Measurements from ENCODE around the gene BICD1.
A peak's percentile ranks its signal among the peaks of the same experiment; 100 is the strongest.

Gene BICD1

DNA sequence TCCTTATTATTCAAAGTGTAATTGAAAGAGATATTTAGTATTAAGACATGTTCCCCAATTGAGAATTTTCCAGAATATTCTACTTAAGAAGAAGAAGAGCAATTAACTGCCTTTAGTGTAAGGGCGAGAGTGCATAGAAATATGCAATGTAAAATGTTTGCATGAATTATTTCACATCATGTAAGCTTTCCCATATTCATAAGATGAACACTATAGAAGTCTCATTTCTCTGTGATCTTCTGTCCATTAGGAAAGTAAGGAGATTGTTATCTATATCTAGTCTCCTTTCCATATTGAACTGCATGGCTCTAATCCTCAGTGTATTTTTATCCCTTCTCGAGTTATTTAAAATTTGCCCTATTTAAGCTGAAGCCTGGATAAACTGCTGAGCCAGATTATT, 275.6 kb downstream of the BICD1 start:
- Histone ChIP-seq H2AFZ (ENCODE audit: low read depth, low read length) (no peak overlapping the region), H3K9me3 (ENCODE audit: low read length) (no peaks in the 10 kb centered on the region)

GRCh38 chr12:32390572-32391219, 284.0 kb downstream of the BICD1 start:
- no peaks in the 10 kb centered on the region for H3K27me3 ChIP-seq (ENCODE audit: insufficient read depth, low read length)
- H2AFZ ChIP-seq (ENCODE audit: low read depth, low read length), result no peak overlapping the region
- H3K4me3 ChIP-seq (ENCODE audit: low read length), result no peak overlapping the region
- H3K36me3 ChIP-seq (ENCODE audit: insufficient read depth, low read length), result no peaks in the 10 kb centered on the region
- H3K9me3 ChIP-seq (ENCODE audit: low read length), result no peaks in the 10 kb centered on the region
- H3K4me1 ChIP-seq (ENCODE audit: insufficient read depth, low read length), result no peaks in the 10 kb centered on the region

More for the DNA sequence above, 275.6 kb downstream of the BICD1 start:
- no peaks in the 10 kb centered on the region for H3K4me1 ChIP-seq (ENCODE audit: insufficient read depth, low read length)
- H3K27me3 ChIP-seq (ENCODE audit: insufficient read depth, low read length), result no peaks in the 10 kb centered on the region
- H3K36me3 ChIP-seq (ENCODE audit: insufficient read depth, low read length), result no peaks in the 10 kb centered on the region
- H3K4me3 ChIP-seq (ENCODE audit: low read length), result no peak overlapping the region

DNA sequence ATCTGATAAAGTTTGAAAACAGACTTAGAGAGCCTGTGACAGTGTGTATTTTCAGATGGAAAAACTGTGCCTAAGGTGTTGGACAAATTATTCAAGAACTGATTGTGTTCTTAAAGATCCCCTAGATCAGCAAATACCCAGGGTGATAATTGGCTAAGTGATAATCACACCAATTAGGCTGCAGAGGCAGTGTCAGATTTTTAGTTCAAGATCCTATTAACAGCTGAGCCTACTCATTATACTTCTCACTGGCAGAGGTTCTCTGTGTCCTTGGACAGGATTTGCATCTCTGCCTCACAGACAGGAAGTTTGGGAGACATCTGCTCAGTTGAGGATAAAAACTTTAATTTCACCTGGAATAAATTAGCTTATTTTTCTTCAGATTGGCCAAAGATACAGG, 288.4 kb downstream of the BICD1 start:
- Histone ChIP-seq H3K36me3 (ENCODE audit: insufficient read depth, low read length) (no peaks in the 10 kb centered on the region), H3K27me3 (ENCODE audit: insufficient read depth, low read length) (peaks cover 6% of the 10 kb centered on the region), H3K4me1 (ENCODE audit: insufficient read depth, low read length) (peaks cover 3% of the 10 kb centered on the region), H2AFZ (ENCODE audit: low read depth, low read length) (no peak overlapping the region), H3K4me3 (ENCODE audit: low read length) (no peak overlapping the region), H3K9me3 (ENCODE audit: low read length) (no peaks in the 10 kb centered on the region)

- H2AFZ ChIP-seq (ENCODE audit: low read depth, low read length), result no peak overlapping the region
- H3K27me3 ChIP-seq (ENCODE audit: insufficient read depth, low read length), result peaks cover 11% of the 10 kb centered on the region
- H3K4me1 ChIP-seq (ENCODE audit: insufficient read depth, low read length), result peaks cover 10% of the 10 kb centered on the region
- H3K36me3 ChIP-seq (ENCODE audit: insufficient read depth, low read length), result no peaks in the 10 kb centered on the region
- no peaks in the 10 kb centered on the region for H3K9me3 ChIP-seq (ENCODE audit: low read length)
- no peak overlapping the region for H3K4me3 ChIP-seq (ENCODE audit: low read length)
Measured at GRCh38 chr12:32397696-32398095, 291.0 kb downstream of the BICD1 start.

DNA sequence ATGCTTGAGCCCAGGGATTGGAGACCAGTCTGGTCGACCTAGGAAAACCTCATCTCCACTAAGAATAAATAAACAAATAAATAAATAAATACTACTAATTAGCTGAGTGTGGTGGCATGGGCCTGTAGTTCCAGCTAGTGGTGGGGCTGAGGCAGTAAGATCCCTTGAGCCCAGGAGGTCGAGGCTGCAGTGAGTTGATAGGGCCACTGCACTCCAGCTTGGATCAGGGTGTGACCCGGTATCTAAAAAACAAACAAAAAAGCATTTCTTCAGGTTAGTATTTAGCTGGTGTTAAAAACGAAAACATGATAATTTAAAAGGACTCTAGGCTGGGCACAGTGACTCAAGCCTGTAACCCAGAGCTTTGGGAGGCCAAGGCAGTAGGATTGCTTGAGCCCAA, 291.5 kb downstream of the BICD1 start:
- no peak overlapping the region for H3K4me3 ChIP-seq (ENCODE audit: low read length)
- H3K9me3 ChIP-seq (ENCODE audit: low read length), result no peaks in the 10 kb centered on the region
- no peaks in the 10 kb centered on the region for H3K36me3 ChIP-seq (ENCODE audit: insufficient read depth, low read length)
- H3K27me3 ChIP-seq (ENCODE audit: insufficient read depth, low read length), result peaks cover 11% of the 10 kb centered on the region
- no peak overlapping the region for H2AFZ ChIP-seq (ENCODE audit: low read depth, low read length)
- peaks cover 10% of the 10 kb centered on the region for H3K4me1 ChIP-seq (ENCODE audit: insufficient read depth, low read length)

DNA sequence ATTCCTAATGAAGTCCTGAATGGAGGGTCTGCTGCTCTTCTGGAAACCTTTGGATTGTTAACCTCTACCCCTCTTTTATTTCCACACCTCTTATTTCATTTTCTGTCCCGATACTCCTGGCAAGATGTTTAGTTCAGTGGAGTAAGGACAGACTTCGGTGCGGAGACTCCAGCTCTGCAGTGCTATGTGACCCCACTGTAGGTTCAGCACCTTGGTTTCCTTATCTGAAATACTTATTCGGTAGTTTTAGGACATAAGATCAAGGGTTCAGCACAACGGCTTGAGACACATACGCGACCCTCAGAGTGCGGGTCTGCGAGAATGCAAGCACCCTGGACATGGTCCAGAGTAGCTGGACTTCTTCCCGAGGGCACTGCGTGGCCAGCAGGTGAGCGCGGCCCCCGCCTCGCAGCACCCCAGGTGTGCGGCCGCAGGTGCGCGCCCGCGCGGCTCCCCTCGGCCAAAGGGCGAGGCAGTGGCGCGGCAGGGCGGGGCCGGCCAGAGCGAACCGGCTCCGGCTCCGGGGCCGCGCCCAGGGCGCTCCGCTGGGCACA, 292.2 kb downstream of the BICD1 start:
- peak overlapping the region; percentile 51 for H3K4me3 ChIP-seq (ENCODE audit: low read length)
- H3K4me1 ChIP-seq (ENCODE audit: insufficient read depth, low read length), result peaks cover 10% of the 10 kb centered on the region
- peak overlapping the region; percentile 87 for H2AFZ ChIP-seq (ENCODE audit: low read depth, low read length)
- peaks cover 11% of the 10 kb centered on the region for H3K27me3 ChIP-seq (ENCODE audit: insufficient read depth, low read length)
- H3K36me3 ChIP-seq (ENCODE audit: insufficient read depth, low read length), result no peaks in the 10 kb centered on the region
- H3K9me3 ChIP-seq (ENCODE audit: low read length), result no peaks in the 10 kb centered on the region

DNA sequence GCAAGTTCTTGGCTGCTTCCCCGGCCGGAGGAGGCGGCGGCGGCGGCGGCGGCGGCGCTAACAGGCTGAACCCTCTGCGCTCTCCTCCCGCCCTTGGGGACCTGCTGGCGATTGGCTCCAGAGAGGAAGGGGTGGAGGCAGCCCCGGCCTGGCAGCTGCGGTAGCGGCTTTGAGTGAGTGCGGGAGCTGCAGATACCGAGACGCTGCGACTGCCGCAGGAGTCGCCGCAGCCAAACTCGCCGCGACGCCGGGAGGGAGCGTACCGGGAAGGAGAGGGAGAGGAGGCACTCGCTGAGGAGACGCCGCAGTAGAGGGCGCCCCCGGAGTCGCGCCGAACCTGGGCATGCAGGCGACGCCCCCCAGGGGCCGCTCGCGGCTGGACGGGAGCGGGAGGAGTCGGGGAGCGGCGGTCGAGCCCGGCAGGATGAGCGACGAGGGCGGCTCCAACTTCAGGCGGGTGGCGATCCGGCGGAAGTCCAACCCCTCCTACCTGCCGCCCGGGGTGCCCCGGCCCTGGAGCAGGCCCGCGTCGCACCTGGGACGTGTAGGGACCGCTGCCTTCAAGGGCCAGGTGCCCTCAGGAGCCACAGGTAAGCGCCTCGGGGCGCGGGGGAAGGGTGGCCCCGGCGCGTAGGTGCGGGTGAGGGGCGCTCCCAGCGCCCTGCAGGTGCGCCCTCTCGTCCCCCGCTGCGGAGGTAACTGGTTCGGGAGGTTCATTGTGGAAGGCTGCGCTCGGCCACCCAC, 292.9 kb downstream of the BICD1 start, which contains the start of gene FGD4:
Gene FGD4, plus strand, starts transcription at position 189 of the 744 bp plus-strand sequence.
- Histone ChIP-seq H2AFZ (ENCODE audit: low read depth, low read length) (peak within 1 kb of the TSS; percentile 87), H3K4me3 (ENCODE audit: low read length) (peak within 1 kb of the TSS; percentile 51), H3K4me1 (ENCODE audit: insufficient read depth, low read length) (peaks cover 10% of the 10 kb centered on the region), H3K36me3 (ENCODE audit: insufficient read depth, low read length) (no peaks in the 10 kb centered on the region), H3K27me3 (ENCODE audit: insufficient read depth, low read length) (peaks cover 11% of the 10 kb centered on the region), H3K9me3 (ENCODE audit: low read length) (no peaks in the 10 kb centered on the region)

DNA sequence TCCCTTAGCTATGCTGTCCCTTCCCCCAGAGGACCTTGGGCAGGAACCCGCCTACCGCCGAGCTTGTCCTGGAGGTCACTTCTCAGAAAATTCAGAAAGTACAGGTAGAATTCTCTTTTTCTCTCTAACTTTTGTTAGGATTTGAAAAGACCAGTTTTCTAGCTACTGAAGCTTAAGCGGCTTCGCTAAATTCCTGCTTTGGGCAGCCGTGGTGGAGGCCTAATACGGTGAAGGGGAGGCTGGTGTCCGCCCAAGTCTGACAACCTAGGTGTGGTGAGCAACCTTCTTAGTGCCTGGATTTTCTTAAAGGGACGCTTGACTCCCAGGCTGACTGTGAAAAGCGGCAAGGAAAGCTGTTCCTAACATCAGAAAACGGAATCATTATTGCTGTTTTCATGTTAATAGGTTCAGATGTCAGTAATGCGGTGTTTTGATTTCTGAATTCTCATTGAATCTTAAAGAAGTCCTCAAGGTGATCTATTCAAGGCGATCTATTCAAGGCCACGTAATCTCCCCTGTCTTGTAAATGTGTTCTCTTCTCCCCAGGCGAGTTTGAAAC, 293.5 kb downstream of the BICD1 start:
- Histone ChIP-seq H3K36me3 (ENCODE audit: insufficient read depth, low read length) (no peaks in the 10 kb centered on the region), H2AFZ (ENCODE audit: low read depth, low read length) (peak overlapping the region; percentile 87), H3K27me3 (ENCODE audit: insufficient read depth, low read length) (peaks cover 11% of the 10 kb centered on the region), H3K9me3 (ENCODE audit: low read length) (no peaks in the 10 kb centered on the region), H3K4me1 (ENCODE audit: insufficient read depth, low read length) (peaks cover 10% of the 10 kb centered on the region), H3K4me3 (ENCODE audit: low read length) (peak overlapping the region; percentile 51)

DNA sequence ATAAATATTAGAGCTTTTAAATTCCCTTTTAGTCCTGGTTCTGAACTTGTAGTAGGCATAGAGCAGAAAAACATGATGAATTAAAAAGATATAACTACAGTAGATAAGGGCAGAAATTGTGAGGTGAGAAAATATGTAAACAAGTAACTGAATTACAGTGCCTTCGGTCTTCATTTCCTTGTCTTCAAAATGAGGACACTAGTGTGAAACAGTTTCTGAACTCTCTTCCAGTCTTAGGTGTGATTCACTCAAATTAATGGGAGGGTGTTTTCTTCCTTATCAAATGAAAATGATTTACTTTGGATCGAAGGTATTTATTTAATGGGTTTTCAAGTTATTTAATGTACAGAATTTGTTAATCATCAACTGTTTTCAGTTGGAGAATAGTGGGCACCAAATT, 294.2 kb downstream of the BICD1 start:
- H3K4me1 ChIP-seq (ENCODE audit: insufficient read depth, low read length), result peaks cover 10% of the 10 kb centered on the region
- H3K4me3 ChIP-seq (ENCODE audit: low read length), result no peak overlapping the region
- no peaks in the 10 kb centered on the region for H3K36me3 ChIP-seq (ENCODE audit: insufficient read depth, low read length)
- H3K27me3 ChIP-seq (ENCODE audit: insufficient read depth, low read length), result peaks cover 11% of the 10 kb centered on the region
- no peaks in the 10 kb centered on the region for H3K9me3 ChIP-seq (ENCODE audit: low read length)
- peak overlapping the region; percentile 87 for H2AFZ ChIP-seq (ENCODE audit: low read depth, low read length)

- Histone ChIP-seq H3K4me3 (ENCODE audit: low read length) (no peak overlapping the region), H3K4me1 (ENCODE audit: insufficient read depth, low read length) (peaks cover 10% of the 10 kb centered on the region), H2AFZ (ENCODE audit: low read depth, low read length) (no peak overlapping the region), H3K36me3 (ENCODE audit: insufficient read depth, low read length) (no peaks in the 10 kb centered on the region), H3K27me3 (ENCODE audit: insufficient read depth, low read length) (peaks cover 11% of the 10 kb centered on the region), H3K9me3 (ENCODE audit: low read length) (no peaks in the 10 kb centered on the region)
Measured at GRCh38 chr12:32402170-32402569, 295.5 kb downstream of the BICD1 start.

GRCh38 chr12:32402946-32403345, 296.3 kb downstream of the BICD1 start:
- Histone ChIP-seq H3K4me1 (ENCODE audit: insufficient read depth, low read length) (peaks cover 10% of the 10 kb centered on the region), H3K27me3 (ENCODE audit: insufficient read depth, low read length) (peaks cover 9% of the 10 kb centered on the region), H3K9me3 (ENCODE audit: low read length) (no peaks in the 10 kb centered on the region), H3K36me3 (ENCODE audit: insufficient read depth, low read length) (no peaks in the 10 kb centered on the region), H2AFZ (ENCODE audit: low read depth, low read length) (no peak overlapping the region), H3K4me3 (ENCODE audit: low read length) (no peak overlapping the region)

GRCh38 chr12:32407795-32408194, 301.1 kb downstream of the BICD1 start:
- Histone ChIP-seq H3K4me3 (ENCODE audit: low read length) (no peak overlapping the region), H3K4me1 (ENCODE audit: insufficient read depth, low read length) (no peaks in the 10 kb centered on the region), H2AFZ (ENCODE audit: low read depth, low read length) (no peak overlapping the region), H3K36me3 (ENCODE audit: insufficient read depth, low read length) (no peaks in the 10 kb centered on the region), H3K9me3 (ENCODE audit: low read length) (no peaks in the 10 kb centered on the region), H3K27me3 (ENCODE audit: insufficient read depth, low read length) (no peaks in the 10 kb centered on the region)

GRCh38 chr12:32413412-32413811, 306.8 kb downstream of the BICD1 start:
- no peaks in the 10 kb centered on the region for H3K4me1 ChIP-seq (ENCODE audit: insufficient read depth, low read length)
- H3K36me3 ChIP-seq (ENCODE audit: insufficient read depth, low read length), result no peaks in the 10 kb centered on the region
- H2AFZ ChIP-seq (ENCODE audit: low read depth, low read length), result no peak overlapping the region
- H3K9me3 ChIP-seq (ENCODE audit: low read length), result no peaks in the 10 kb centered on the region
- H3K4me3 ChIP-seq (ENCODE audit: low read length), result no peak overlapping the region
- no peaks in the 10 kb centered on the region for H3K27me3 ChIP-seq (ENCODE audit: insufficient read depth, low read length)
